Endodermal cell (in vitro differentiated cells): ENCODE results near the gene TCHHL1. TPM values are rescaled to one million over a fixed set of nuclear protein-coding genes. Genes with fewer than 3 reads are reported as not detected.
A peak's percentile ranks its signal among the peaks of the same experiment; 100 is the strongest.

ENCODE experiments used
- DNase-seq: peaks from one replicate; pipeline ENCODE4 v3.0.0-alpha.2; 2017
- H3K27ac ChIP-seq: 2 replicates; pipeline ENCODE4 v1.5.1; 2013; ENCODE audit warnings: mild to moderate bottlenecking, low read depth, low read length, moderate library complexity
- H3K27me3 ChIP-seq: 2 replicates; pipeline ENCODE4 v1.6.1; 2013; ENCODE audit warnings: mild to moderate bottlenecking, low read length, moderate library complexity; ENCODE audit not compliant: insufficient read depth, control insufficient read depth, poor library complexity, severe bottlenecking
- H3K36me3 ChIP-seq: 2 replicates; pipeline ENCODE4 v1.7.0; 2013; ENCODE audit warnings: mild to moderate bottlenecking, low read length, moderate library complexity; ENCODE audit not compliant: control insufficient read depth, insufficient read depth
- H3K4me1 ChIP-seq: one replicate; pipeline ENCODE4 v1.7.0; 2013; ENCODE audit warnings: low read length; ENCODE audit not compliant: control insufficient read depth, insufficient read depth
- H3K4me3 ChIP-seq: 2 replicates; pipeline ENCODE4 v1.5.1; 2013; ENCODE audit warnings: mild to moderate bottlenecking, low read length, moderate library complexity
- H3K9ac ChIP-seq: 2 replicates; pipeline ENCODE4 v1.6.1; 2013; ENCODE audit warnings: mild to moderate bottlenecking, low read length, moderate library complexity; ENCODE audit not compliant: poor library complexity, severe bottlenecking; ENCODE audit errors: extremely low read depth
- H3K9me3 ChIP-seq: 2 replicates; pipeline ENCODE4 v1.6.1; 2013; ENCODE audit warnings: mild to moderate bottlenecking, low read length, moderate library complexity; ENCODE audit not compliant: control insufficient read depth
- H3K27ac Mint-ChIP-seq: 2 replicates; pipeline ENCODE4 v1.8.0; 2020; ENCODE audit warnings: mixed read lengths
- H3K27me3 Mint-ChIP-seq: 2 replicates; pipeline ENCODE4 v1.8.0; 2021; ENCODE audit warnings: mild to moderate bottlenecking, mixed read lengths; ENCODE audit not compliant: insufficient read depth
- H3K36me3 Mint-ChIP-seq: 2 replicates; pipeline ENCODE4 v1.8.0; 2020; ENCODE audit warnings: low read depth, mixed read lengths
- H3K4me1 Mint-ChIP-seq: 2 replicates; pipeline ENCODE4 v1.8.0; 2020; ENCODE audit warnings: mixed read lengths
- H3K4me3 Mint-ChIP-seq: 2 replicates; pipeline ENCODE4 v1.8.0; 2020; ENCODE audit warnings: mild to moderate bottlenecking, moderate library complexity, mixed read lengths
- H3K9me3 Mint-ChIP-seq: 2 replicates; pipeline ENCODE4 v1.8.0; 2020; ENCODE audit warnings: mild to moderate bottlenecking, mixed read lengths
- WGBS, 2 experiments: methylation state at CpG; one replicate each; pipeline versions ENCODE4 v1.1.5 to v1.1.7; 2013; ENCODE audit warnings: missing lambda C conversion rate in 2 of 2, mixed read lengths in 1 of 2; ENCODE audit not compliant: insufficient coverage in 1 of 2, insufficient read length in 1 of 2; 5-methylcytosine and 5-hydroxymethylcytosine counted together
- total RNA-seq, 2 donors: library from RNA; stranded (reverse); fragmentation: NEBNext Ultra II Directional in 1 of 2; extraction: Animal tissue kit (Norgen Biotek cat#: 25700) in 1 of 2; gene quantifications; 2 replicates in 1 of 2; 3 replicates in 1 of 2; pipeline ENCODE4 v1.2.1, GENCODE V29; 2021
- TF ChIP-seq, protein P1 (sequence below): fragments of 200-600 bp; sonication (generic); conservative IDR thresholded peaks from 2 replicates; pipeline ENCODE4 v1.5.0; 2021; ENCODE audit warnings: antibody characterized with exemption, mild to moderate bottlenecking

TCHHL1 gene
- total RNA-seq, 2 donors from 2014 or later, result not detected

GRCh38 chr1:152035539-152036266, 53.2 kb downstream of the TCHHL1 start:
- TF ChIP-seq, protein P1, sequence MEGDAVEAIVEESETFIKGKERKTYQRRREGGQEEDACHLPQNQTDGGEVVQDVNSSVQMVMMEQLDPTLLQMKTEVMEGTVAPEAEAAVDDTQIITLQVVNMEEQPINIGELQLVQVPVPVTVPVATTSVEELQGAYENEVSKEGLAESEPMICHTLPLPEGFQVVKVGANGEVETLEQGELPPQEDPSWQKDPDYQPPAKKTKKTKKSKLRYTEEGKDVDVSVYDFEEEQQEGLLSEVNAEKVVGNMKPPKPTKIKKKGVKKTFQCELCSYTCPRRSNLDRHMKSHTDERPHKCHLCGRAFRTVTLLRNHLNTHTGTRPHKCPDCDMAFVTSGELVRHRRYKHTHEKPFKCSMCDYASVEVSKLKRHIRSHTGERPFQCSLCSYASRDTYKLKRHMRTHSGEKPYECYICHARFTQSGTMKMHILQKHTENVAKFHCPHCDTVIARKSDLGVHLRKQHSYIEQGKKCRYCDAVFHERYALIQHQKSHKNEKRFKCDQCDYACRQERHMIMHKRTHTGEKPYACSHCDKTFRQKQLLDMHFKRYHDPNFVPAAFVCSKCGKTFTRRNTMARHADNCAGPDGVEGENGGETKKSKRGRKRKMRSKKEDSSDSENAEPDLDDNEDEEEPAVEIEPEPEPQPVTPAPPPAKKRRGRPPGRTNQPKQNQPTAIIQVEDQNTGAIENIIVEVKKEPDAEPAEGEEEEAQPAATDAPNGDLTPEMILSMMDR, result peak; percentile 13
- no peaks in the 10 kb centered on the region for H3K9me3 Mint-ChIP-seq
- Histone ChIP-seq H3K36me3 (peaks cover 22% of the 10 kb centered on the region), H3K4me3 (peak overlapping the region; percentile 91), H3K9ac (peak overlapping the region; percentile 59), H3K27me3 (peaks cover 15% of the 10 kb centered on the region), H3K9me3 (no peaks in the 10 kb centered on the region), H3K4me1 (peaks cover 8% of the 10 kb centered on the region), H3K27ac (no peak overlapping the region)
- WGBS, 2 experiments, result 11 to 21% methylated on average over 11 to 17 of the region's 17 CpGs
- peaks cover 3% of the 10 kb centered on the region for H3K27me3 Mint-ChIP-seq
- H3K27ac Mint-ChIP-seq, result peak overlapping the region; percentile 91
- DNase-seq, result peak; percentile 64
- peaks cover 20% of the 10 kb centered on the region for H3K36me3 Mint-ChIP-seq
- peaks cover 34% of the 10 kb centered on the region for H3K4me1 Mint-ChIP-seq
- peak overlapping the region; percentile 84 for H3K4me3 Mint-ChIP-seq

DNA sequence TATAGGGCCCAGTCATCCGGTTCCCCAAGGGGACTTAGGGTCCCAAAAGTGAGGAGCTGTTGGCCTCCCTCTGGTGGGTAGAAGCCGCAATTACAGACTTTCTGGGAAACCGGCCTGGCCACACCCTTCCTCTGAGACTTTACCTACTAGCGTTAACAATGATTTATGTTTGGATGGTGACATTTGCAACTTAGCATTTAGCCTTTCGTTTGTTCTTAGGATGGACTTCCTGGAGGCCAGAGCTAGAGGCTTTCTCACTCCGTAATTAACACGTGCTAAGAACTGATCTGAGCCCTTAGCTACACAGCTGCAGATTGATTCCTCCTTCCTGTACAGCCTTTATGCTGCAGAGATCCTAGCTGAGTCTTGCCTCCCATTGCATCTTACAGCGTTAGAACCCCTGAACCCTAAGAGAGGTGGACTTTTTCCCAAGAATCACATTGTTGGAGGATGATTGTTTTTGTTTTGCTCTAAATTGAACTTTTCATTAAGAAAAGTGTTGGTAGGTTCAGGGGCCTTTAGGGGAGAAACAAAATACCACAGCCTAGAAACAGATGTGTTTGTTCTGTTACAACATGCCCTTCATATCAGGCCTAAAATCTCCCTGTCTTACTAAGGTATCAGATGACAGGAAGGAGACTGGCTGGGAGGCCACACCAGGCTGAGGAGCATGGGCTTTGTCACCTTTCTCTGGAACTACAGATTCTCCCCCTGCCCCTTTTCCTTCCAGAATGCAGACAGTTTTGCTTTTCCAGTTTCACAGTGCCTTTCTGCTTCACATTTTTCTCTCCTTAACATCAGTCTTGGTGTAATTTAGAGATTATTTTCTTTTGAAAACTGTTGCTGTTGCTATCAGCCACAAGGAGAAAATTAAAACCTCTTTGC, 54.0 kb downstream of the TCHHL1 start:
- H3K27ac ChIP-seq, result peak overlapping the region; percentile 4
- no peaks in the 10 kb centered on the region for H3K9me3 Mint-ChIP-seq

GRCh38 chr1:152034324-152034653, 54.6 kb downstream of the TCHHL1 start:
- no peak overlapping the region for H3K27ac ChIP-seq
- H3K27me3 ChIP-seq, result peaks cover 9% of the 10 kb centered on the region
- DNase-seq, result no peak
- Mint-ChIP-seq H3K36me3 (peaks cover 20% of the 10 kb centered on the region), H3K4me1 (peaks cover 34% of the 10 kb centered on the region), H3K27ac (no peak overlapping the region), H3K27me3 (peaks cover 3% of the 10 kb centered on the region), H3K9me3 (no peaks in the 10 kb centered on the region), H3K4me3 (peak overlapping the region; percentile 84)
- H3K9me3 ChIP-seq, result no peaks in the 10 kb centered on the region
- peaks cover 8% of the 10 kb centered on the region for H3K4me1 ChIP-seq
- H3K9ac ChIP-seq, result no peak overlapping the region
- WGBS, 2 experiments, result 76 to 82% methylated on average over 1 of the region's 1 CpG
- TF ChIP-seq, protein P1, result no peak
- H3K4me3 ChIP-seq, result peak overlapping the region; percentile 91
- H3K36me3 ChIP-seq, result peaks cover 22% of the 10 kb centered on the region

More for the DNA sequence above, 54.0 kb downstream of the TCHHL1 start:
- H3K4me1 Mint-ChIP-seq, result peaks cover 34% of the 10 kb centered on the region
- Histone ChIP-seq H3K36me3 (peaks cover 22% of the 10 kb centered on the region), H3K4me1 (peaks cover 8% of the 10 kb centered on the region), H3K4me3 (peak overlapping the region; percentile 91), H3K9ac (peak overlapping the region; percentile 59), H3K27me3 (peaks cover 9% of the 10 kb centered on the region), H3K9me3 (no peaks in the 10 kb centered on the region)
- DNase-seq, result peak; percentile 90
- H3K27ac Mint-ChIP-seq, result peak overlapping the region; percentile 91
- peak overlapping the region; percentile 84 for H3K4me3 Mint-ChIP-seq
- TF ChIP-seq, protein P1, result peak; percentile 89
- peaks cover 20% of the 10 kb centered on the region for H3K36me3 Mint-ChIP-seq
- peaks cover 3% of the 10 kb centered on the region for H3K27me3 Mint-ChIP-seq
- WGBS, 2 experiments, result 7 to 21% methylated on average over 5 to 8 of the region's 8 CpGs

Other genes with a start within 250 kb of the TCHHL1 start
- gene C2CD4D, start 249.2 kb downstream of the TCHHL1 start, total RNA-seq, result under 1 TPM; 0.44 to 0.82 TPM
- gene THEM5, start 235.4 kb downstream of the TCHHL1 start, total RNA-seq, result not detected
- gene THEM4, start 179.6 kb downstream of the TCHHL1 start, total RNA-seq, result 10 to 100 TPM; 12.2 to 14.3 TPM
- gene S100A10, start 95.2 kb downstream of the TCHHL1 start, total RNA-seq, result 100 to 1,000 TPM; 352 to 880 TPM
- 100 to 1,000 TPM; 163 to 248 TPM for gene S100A11, start 52.1 kb downstream of the TCHHL1 start, total RNA-seq
- under 1 TPM; 0.09 TPM for gene TCHH, start 26.4 kb upstream of the TCHHL1 start, total RNA-seq
- not detected for gene RPTN, start 70.2 kb upstream of the TCHHL1 start, total RNA-seq
- not detected for gene HRNR, start 135.1 kb upstream of the TCHHL1 start, total RNA-seq
- gene FLG, start 236.2 kb upstream of the TCHHL1 start, total RNA-seq, result not detected